Measurements from ENCODE around the gene CIAO3.
A peak's percentile ranks its signal among the peaks of the same experiment; 100 is the strongest.

CIAO3 gene

DNA sequence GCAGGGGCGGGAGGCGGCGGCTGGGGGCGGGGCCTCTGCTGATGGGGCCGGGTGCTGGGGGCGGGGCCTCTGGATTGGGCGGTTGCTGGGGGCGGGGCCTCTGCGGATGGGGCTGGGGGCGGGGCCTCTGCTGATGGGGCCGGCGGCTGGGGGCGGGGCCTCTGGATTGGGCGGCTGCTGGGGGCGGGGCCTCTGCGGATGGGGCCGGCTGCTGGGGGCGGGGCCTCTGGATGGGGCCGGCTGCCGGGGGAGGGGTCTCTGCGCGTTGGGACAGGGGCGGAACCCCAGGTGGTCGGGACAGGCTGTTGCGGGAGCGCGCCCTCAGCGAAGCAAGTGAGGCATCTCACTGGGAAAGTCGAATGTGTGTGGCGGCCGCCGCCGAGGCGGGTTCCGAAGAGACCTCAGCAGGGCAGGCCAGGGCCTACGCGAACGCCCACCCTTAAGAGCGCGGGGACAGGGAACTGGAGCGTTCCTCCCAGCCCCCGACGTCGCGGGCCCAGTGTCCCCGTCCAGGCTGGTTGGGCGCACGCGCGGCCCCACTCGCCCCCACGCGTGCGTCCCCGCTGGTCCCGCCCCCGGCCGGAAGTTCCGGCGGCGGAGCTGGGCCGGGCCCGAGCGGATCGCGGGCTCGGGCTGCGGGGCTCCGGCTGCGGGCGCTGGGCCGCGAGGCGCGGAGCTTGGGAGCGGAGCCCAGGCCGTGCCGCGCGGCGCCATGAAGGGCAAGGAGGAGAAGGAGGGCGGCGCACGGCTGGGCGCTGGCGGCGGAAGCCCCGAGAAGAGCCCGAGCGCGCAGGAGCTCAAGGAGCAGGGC is 60.8 kb downstream of the CIAO3 start, which contains the start of gene STUB1:
Gene STUB1 (plus strand): TSS at position 597 of the 811 bp plus-strand sequence. CDS start 116 bp downstream, at position 713.
- peak; percentile 70 to 76 for DNase-seq (ENCODE audit: low read depth in 1 of 2, low spot score in 1 of 2)

Data from activated T-helper 1 cell treated with anti-CD3 and anti-CD28 coated beads, Interleukin-2, amount 50 U/mL, for 16 hours (primary cell).